NCI-H2081 (cell line): ENCODE measurements around the gene ARHGAP18.
"Not testable (repeated sequence)": the region's sequence is repeated elsewhere in the genome, so short reads cannot be mapped to it uniquely, and the experiment has no call there.

Source experiments
- DNase-seq, 2 experiments: peaks; one replicate each; lab custom pipeline; 2025; lab: John Stamatoyannopoulos, UW

ARHGAP18 gene

GRCh38 chr6:129578315-129578714 lies 131.7 kb downstream of the ARHGAP18 start:
- DNase-seq = no peak

GRCh38 chr6:129577691-129578090 lies 132.3 kb downstream of the ARHGAP18 start:
- no peak for DNase-seq

GRCh38 chr6:129576456-129576855 lies 133.5 kb downstream of the ARHGAP18 start:
- no peak for DNase-seq

GRCh38 chr6:129575378-129576118 lies 134.4 kb downstream of the ARHGAP18 start:
- peak; percentile 3 to 25 for DNase-seq

- DNase-seq = not testable (repeated sequence)
Measured at GRCh38 chr6:129574605-129575004, 135.4 kb downstream of the ARHGAP18 start.

- not testable (repeated sequence) for DNase-seq
Measured at GRCh38 chr6:129570929-129571328, 139.0 kb downstream of the ARHGAP18 start.

GRCh38 chr6:129568015-129568414 lies 142.0 kb downstream of the ARHGAP18 start:
- no peak for DNase-seq

- peak in 1 of 2 experiments; percentile 0 for DNase-seq
Measured at GRCh38 chr6:129567374-129567773, 142.6 kb downstream of the ARHGAP18 start.

GRCh38 chr6:129565811-129566210 lies 144.2 kb downstream of the ARHGAP18 start:
- no peak for DNase-seq

- no peak for DNase-seq
Measured at GRCh38 chr6:129565366-129565765, 144.6 kb downstream of the ARHGAP18 start.

GRCh38 chr6:129558248-129558647 lies 151.7 kb downstream of the ARHGAP18 start:
- DNase-seq = no peak

- no peak for DNase-seq
Measured at GRCh38 chr6:129555206-129555832, 154.7 kb downstream of the ARHGAP18 start.

- DNase-seq = no peak
Measured at GRCh38 chr6:129552413-129552812, 157.6 kb downstream of the ARHGAP18 start.

GRCh38 chr6:129551486-129551885 lies 158.5 kb downstream of the ARHGAP18 start:
- DNase-seq = no peak

GRCh38 chr6:129546702-129547101 lies 163.3 kb downstream of the ARHGAP18 start:
- no peak for DNase-seq

GRCh38 chr6:129544892-129545612 lies 164.9 kb downstream of the ARHGAP18 start:
- DNase-seq = no peak

GRCh38 chr6:129543981-129544380 lies 166.0 kb downstream of the ARHGAP18 start:
- DNase-seq = no peak

- DNase-seq = no peak
Measured at GRCh38 chr6:129542705-129543104, 167.3 kb downstream of the ARHGAP18 start.

GRCh38 chr6:129539032-129539431 lies 170.9 kb downstream of the ARHGAP18 start:
- DNase-seq = no peak

- DNase-seq = no peak
Measured at GRCh38 chr6:129536271-129536670, 173.7 kb downstream of the ARHGAP18 start.

- DNase-seq = no peak
Measured at GRCh38 chr6:129534926-129535325, 175.1 kb downstream of the ARHGAP18 start.
